Measurements from ENCODE around the gene PLEKHA3. TPM values are rescaled to one million over a fixed set of nuclear protein-coding genes. Genes with fewer than 3 reads are reported as not detected.

PLEKHA3 gene
- total RNA-seq, result 1 to 10 TPM; 5.2 to 7.7 TPM

GRCh38 chr2:178480227-178481181 is at the start of gene PLEKHA3:
TSS of gene PLEKHA3 (plus strand) at chr2:178480457. CDS start at chr2:178480870, 413 bp downstream.

GRCh38 chr2:178450774-178451525 is 29.3 kb upstream of the PLEKHA3 start, which contains the start of the genes PJVK and PRKRA:
TSS of gene PJVK (plus strand) at chr2:178451378. CDS start at chr2:178453410, 2,032 bp downstream.
TSS of gene PRKRA (minus strand) at chr2:178451175. CDS start at chr2:178451030, 145 bp downstream.

GRCh38 chr2:178478439-178479274 is 1.6 kb upstream of the PLEKHA3 start, which contains the start of gene FKBP7:
TSS of gene FKBP7 (minus strand) at chr2:178478600. CDS start at chr2:178478499, 101 bp downstream.

Other genes starting within 250 kb of the PLEKHA3 start
- gene PRKRA, start 29.3 kb upstream of the PLEKHA3 start, total RNA-seq, result 10 to 100 TPM; 30.3 to 48.6 TPM
- 1 to 10 TPM; 1.0 to 1.3 TPM for gene PJVK, start 29.1 kb upstream of the PLEKHA3 start, total RNA-seq
- gene FKBP7, start 1.9 kb upstream of the PLEKHA3 start, total RNA-seq, result 10 to 100 TPM; 22.0 to 30.3 TPM